SU-DHL-6 (cell line): ENCODE data around the gene THUMPD3.

ENCODE experiments used
- EZH2phosphoT487 ChIP-seq: fragments of 200-600 bp; sonication (generic), shearing (Covaris generic); conservative IDR thresholded peaks from 2 replicates; pipeline ENCODE4 v1.6.1; 2018; ENCODE audit warnings: mild to moderate bottlenecking, antibody characterized with exemption, low read length, moderate library complexity, mixed read lengths
- TF ChIP-seq, protein P1 (sequence below): fragments of 200-600 bp; sonication (generic); IDR thresholded peaks from one replicate; pipeline ENCODE4 v1.5.1; 2017; ENCODE audit warnings: antibody characterized with exemption, mild to moderate bottlenecking, low read length, moderate library complexity; ENCODE audit not compliant: insufficient read depth, poor library complexity, severe bottlenecking

GRCh38 chr3:9435316-9435715 is 72.5 kb downstream of the THUMPD3 start:
- TF ChIP-seq, protein P1, sequence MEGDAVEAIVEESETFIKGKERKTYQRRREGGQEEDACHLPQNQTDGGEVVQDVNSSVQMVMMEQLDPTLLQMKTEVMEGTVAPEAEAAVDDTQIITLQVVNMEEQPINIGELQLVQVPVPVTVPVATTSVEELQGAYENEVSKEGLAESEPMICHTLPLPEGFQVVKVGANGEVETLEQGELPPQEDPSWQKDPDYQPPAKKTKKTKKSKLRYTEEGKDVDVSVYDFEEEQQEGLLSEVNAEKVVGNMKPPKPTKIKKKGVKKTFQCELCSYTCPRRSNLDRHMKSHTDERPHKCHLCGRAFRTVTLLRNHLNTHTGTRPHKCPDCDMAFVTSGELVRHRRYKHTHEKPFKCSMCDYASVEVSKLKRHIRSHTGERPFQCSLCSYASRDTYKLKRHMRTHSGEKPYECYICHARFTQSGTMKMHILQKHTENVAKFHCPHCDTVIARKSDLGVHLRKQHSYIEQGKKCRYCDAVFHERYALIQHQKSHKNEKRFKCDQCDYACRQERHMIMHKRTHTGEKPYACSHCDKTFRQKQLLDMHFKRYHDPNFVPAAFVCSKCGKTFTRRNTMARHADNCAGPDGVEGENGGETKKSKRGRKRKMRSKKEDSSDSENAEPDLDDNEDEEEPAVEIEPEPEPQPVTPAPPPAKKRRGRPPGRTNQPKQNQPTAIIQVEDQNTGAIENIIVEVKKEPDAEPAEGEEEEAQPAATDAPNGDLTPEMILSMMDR: no peak
- TF ChIP-seq EZH2phosphoT487: no peak
